ENCODE data around the gene PMAIP1. TPM values are rescaled to one million over a fixed set of nuclear protein-coding genes. Genes with fewer than 3 reads are reported as not detected.

The PMAIP1 gene
- total RNA-seq, 1 donor from 2014 or later, result 12.6 TPM

- Mint-ChIP-seq H3K36me3 (ENCODE audit: unreplicated experiment) (no peaks in the 10 kb centered on the region), H3K4me3 (ENCODE audit: unreplicated experiment) (no peak overlapping the region), H3K9me3 (ENCODE audit: unreplicated experiment) (no peaks in the 10 kb centered on the region), H3K27me3 (ENCODE audit: unreplicated experiment) (peaks cover 2% of the 10 kb centered on the region), H3K27ac (ENCODE audit: unreplicated experiment) (no peak overlapping the region), H3K4me1 (ENCODE audit: low read depth, unreplicated experiment) (no peaks in the 10 kb centered on the region)
- no peak for DNase-seq
- TF ChIP-seq CTCF (IDR thresholded peaks at IDR 0.05; ENCODE audit: partially characterized antibody, unreplicated experiment), result no peak
These were observed 32.3 kb upstream of the PMAIP1 start for GRCh38 chr18:59867337-59868104.

GRCh38 chr18:59870623-59871130 lies 29.1 kb upstream of the PMAIP1 start:
- H3K9me3 Mint-ChIP-seq (ENCODE audit: unreplicated experiment), result no peaks in the 10 kb centered on the region
- no peaks in the 10 kb centered on the region for H3K4me1 Mint-ChIP-seq (ENCODE audit: low read depth, unreplicated experiment)
- DNase-seq, result no peak
- no peak for TF ChIP-seq CTCF (IDR thresholded peaks at IDR 0.05; ENCODE audit: partially characterized antibody, unreplicated experiment)
- H3K27me3 Mint-ChIP-seq (ENCODE audit: unreplicated experiment), result peaks cover 2% of the 10 kb centered on the region
- H3K4me3 Mint-ChIP-seq (ENCODE audit: unreplicated experiment), result no peak overlapping the region
- no peaks in the 10 kb centered on the region for H3K36me3 Mint-ChIP-seq (ENCODE audit: unreplicated experiment)
- no peak overlapping the region for H3K27ac Mint-ChIP-seq (ENCODE audit: unreplicated experiment)

- Mint-ChIP-seq H3K9me3 (ENCODE audit: unreplicated experiment) (no peaks in the 10 kb centered on the region), H3K4me3 (ENCODE audit: unreplicated experiment) (no peak overlapping the region), H3K36me3 (ENCODE audit: unreplicated experiment) (no peaks in the 10 kb centered on the region), H3K27me3 (ENCODE audit: unreplicated experiment) (peaks cover 2% of the 10 kb centered on the region), H3K27ac (ENCODE audit: unreplicated experiment) (no peak overlapping the region), H3K4me1 (ENCODE audit: low read depth, unreplicated experiment) (no peaks in the 10 kb centered on the region)
- no peak for TF ChIP-seq CTCF (IDR thresholded peaks at IDR 0.05; ENCODE audit: partially characterized antibody, unreplicated experiment)
- no peak for DNase-seq
These were observed 28.0 kb upstream of the PMAIP1 start for GRCh38 chr18:59871711-59872362.

GRCh38 chr18:59873641-59874040 lies 26.2 kb upstream of the PMAIP1 start:
- TF ChIP-seq CTCF (IDR thresholded peaks at IDR 0.05; ENCODE audit: partially characterized antibody, unreplicated experiment), result no peak
- no peak for DNase-seq
- H3K27ac Mint-ChIP-seq (ENCODE audit: unreplicated experiment), result no peak overlapping the region
- no peaks in the 10 kb centered on the region for H3K4me1 Mint-ChIP-seq (ENCODE audit: low read depth, unreplicated experiment)
- no peaks in the 10 kb centered on the region for H3K27me3 Mint-ChIP-seq (ENCODE audit: unreplicated experiment)
- no peak overlapping the region for H3K4me3 Mint-ChIP-seq (ENCODE audit: unreplicated experiment)
- no peaks in the 10 kb centered on the region for H3K9me3 Mint-ChIP-seq (ENCODE audit: unreplicated experiment)
- no peaks in the 10 kb centered on the region for H3K36me3 Mint-ChIP-seq (ENCODE audit: unreplicated experiment)

DNA sequence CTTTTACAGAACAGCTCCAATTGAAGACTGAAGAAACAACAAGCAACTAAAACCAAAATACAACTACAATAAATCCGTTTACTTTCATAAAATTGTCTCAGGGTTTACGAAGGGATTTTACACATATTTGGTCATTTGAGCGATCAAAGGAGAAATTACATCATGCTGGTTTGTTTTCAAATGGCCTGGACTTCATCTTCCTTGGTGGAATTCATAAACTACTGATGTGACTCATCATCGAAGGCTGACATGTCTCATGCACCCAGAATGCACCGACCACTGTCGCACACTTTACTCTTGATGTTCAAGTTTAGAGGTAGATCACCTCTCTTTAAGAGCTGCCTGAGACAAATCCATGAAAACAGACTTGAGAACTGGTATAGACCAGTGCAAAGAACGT lies 25.6 kb upstream of the PMAIP1 start:
- no peak for TF ChIP-seq CTCF (IDR thresholded peaks at IDR 0.05; ENCODE audit: partially characterized antibody, unreplicated experiment)
- DNase-seq, result no peak
- H3K9me3 Mint-ChIP-seq (ENCODE audit: unreplicated experiment), result no peaks in the 10 kb centered on the region
- H3K27me3 Mint-ChIP-seq (ENCODE audit: unreplicated experiment), result no peaks in the 10 kb centered on the region
- no peak overlapping the region for H3K4me3 Mint-ChIP-seq (ENCODE audit: unreplicated experiment)
- H3K4me1 Mint-ChIP-seq (ENCODE audit: low read depth, unreplicated experiment), result no peaks in the 10 kb centered on the region
- H3K36me3 Mint-ChIP-seq (ENCODE audit: unreplicated experiment), result no peaks in the 10 kb centered on the region
- no peak overlapping the region for H3K27ac Mint-ChIP-seq (ENCODE audit: unreplicated experiment)
